GM23338 (cell line): Measurements from ENCODE around the gene C6orf89. TPM values are rescaled to one million over a fixed set of nuclear protein-coding genes. Genes with fewer than 3 reads are reported as not detected.

Experiments
- ATAC-seq: fragments of 200-7000 bp; cut with Tn5 transposase; 3 replicates; pipeline ENCODE4 v1.9.1; 2020
- DNase-seq: peaks from one replicate; pipeline ENCODE4 v3.0.0-alpha.2; 2015; ENCODE audit warnings: low spot score
- H2AFZ ChIP-seq: fragments of 200-600 bp; sonication (generic); 2 replicates; pipeline ENCODE4 v1.8.0; 2016; ENCODE audit warnings: antibody characterized with exemption, mild to moderate bottlenecking, moderate library complexity
- H3F3A ChIP-seq: fragments of 200-600 bp; sonication (generic); replicated peaks from 2 replicates; pipeline ENCODE4 v1.8.0; 2017; ENCODE audit warnings: antibody characterized with exemption, mixed run types, low read depth
- H3K27ac ChIP-seq: fragments of 200-600 bp; sonication (generic); 2 replicates; pipeline ENCODE4 v1.6.1; 2016; ENCODE audit warnings: low read depth
- H3K27me3 ChIP-seq: fragments of 200-600 bp; sonication (generic); 2 replicates; pipeline ENCODE4 v1.8.0; 2016; ENCODE audit warnings: mild to moderate bottlenecking, mixed run types, moderate library complexity; ENCODE audit not compliant: insufficient read depth
- H3K36me3 ChIP-seq: fragments of 200-600 bp; sonication (generic); 2 replicates; pipeline ENCODE4 v1.8.0; 2016; ENCODE audit warnings: mild to moderate bottlenecking; ENCODE audit not compliant: insufficient read depth
- H3K4me1 ChIP-seq: fragments of 200-600 bp; sonication (generic); 2 replicates; pipeline ENCODE4 v1.8.0; 2016; ENCODE audit warnings: mild to moderate bottlenecking, moderate library complexity; ENCODE audit not compliant: insufficient read depth
- H3K4me2 ChIP-seq: fragments of 200-600 bp; sonication (generic); 2 replicates; pipeline ENCODE4 v1.7.1; 2017; ENCODE audit warnings: mixed run types
- H3K4me3 ChIP-seq: fragments of 200-600 bp; sonication (generic); 2 replicates; pipeline ENCODE4 v1.6.1; 2016; ENCODE audit warnings: mixed run types
- H3K79me2 ChIP-seq: fragments of 200-600 bp; sonication (generic); replicated peaks from 2 replicates; pipeline ENCODE4 v1.8.0; 2017; ENCODE audit warnings: mild to moderate bottlenecking; ENCODE audit not compliant: insufficient read depth
- H3K9me2 ChIP-seq: fragments of 200-600 bp; sonication (generic); 2 replicates; pipeline ENCODE4 v1.8.0; 2017; ENCODE audit not compliant: insufficient read depth
- H4K20me1 ChIP-seq: fragments of 200-600 bp; sonication (generic); replicated peaks from 2 replicates; pipeline ENCODE4 v1.8.0; 2017; ENCODE audit warnings: mild to moderate bottlenecking; ENCODE audit not compliant: insufficient read depth
- H3K27ac Mint-ChIP-seq: 2 replicates; pipeline ENCODE4 v1.8.0; 2020; ENCODE audit warnings: inconsistent platforms, mild to moderate bottlenecking, moderate library complexity, mixed read lengths
- H3K27me3 Mint-ChIP-seq: 3 replicates; pipeline ENCODE4 v1.8.0; 2022; ENCODE audit warnings: low read depth, mild to moderate bottlenecking, moderate library complexity, mixed read lengths, inconsistent platforms; ENCODE audit not compliant: insufficient read depth, poor library complexity
- H3K36me3 Mint-ChIP-seq: 3 replicates; pipeline ENCODE4 v1.8.0; 2021; ENCODE audit warnings: low read depth, mild to moderate bottlenecking, inconsistent platforms, moderate library complexity, mixed read lengths
- H3K4me1 Mint-ChIP-seq: 3 replicates; pipeline ENCODE4 v1.8.0; 2020; ENCODE audit warnings: mild to moderate bottlenecking, inconsistent platforms, mixed read lengths
- H3K4me3 Mint-ChIP-seq: 3 replicates; pipeline ENCODE4 v1.8.0; 2021; ENCODE audit warnings: moderate library complexity, mild to moderate bottlenecking, inconsistent platforms, mixed read lengths
- H3K9me3 Mint-ChIP-seq: 3 replicates; pipeline ENCODE4 v1.8.0; 2020; ENCODE audit warnings: moderate library complexity, mild to moderate bottlenecking, inconsistent platforms, mixed read lengths
- EZH2phosphoT487 ChIP-seq: fragments of 200-600 bp; sonication (generic); IDR thresholded peaks from one replicate; pipeline ENCODE4 v1.8.1; 2018; ENCODE audit warnings: antibody characterized with exemption; ENCODE audit not compliant: unreplicated experiment
- NANOG ChIP-seq: IDR thresholded peaks from 2 replicates; pipeline ENCODE4 v1.6.1; 2016; ENCODE audit warnings: antibody characterized with exemption, borderline replicate concordance
- ZNF114 ChIP-seq: fragments of 250-450 bp; sonication (Bioruptor Pico); IDR thresholded peaks from 2 replicates; pipeline ENCODE4 v1.5.0; 2020; ENCODE audit warnings: mild to moderate bottlenecking, moderate library complexity
- ZNF331 ChIP-seq: fragments of 250-450 bp; sonication (Bioruptor Pico); IDR thresholded peaks from 2 replicates; pipeline ENCODE4 v1.5.0; 2020; ENCODE audit warnings: low read depth, mild to moderate bottlenecking, moderate library complexity
- polyA plus RNA-seq: library from polyadenylated mRNA; unstranded; fragments of >200 nt; fragmentation: Nextera tagmentation; extraction: Ambion mirVana; gene quantifications from 2 replicates; pipeline ENCODE4 v1.2.1, GENCODE V29; 2016
- total RNA-seq: library from RNA; depleted of rRNA; stranded (reverse); fragments of >200 nt; shearing (Covaris generic); gene quantifications from 2 replicates; pipeline ENCODE4 v1.2.3, GENCODE V29; 2014
- TF ChIP-seq, protein P1 (sequence below): fragments of 250-450 bp; sonication (Bioruptor Pico); IDR thresholded peaks from 2 replicates; pipeline ENCODE4 v1.5.0; 2020; ENCODE audit warnings: mild to moderate bottlenecking, moderate library complexity
- TF ChIP-seq, protein P2 (sequence below): IDR thresholded peaks from one replicate; pipeline ENCODE4 v1.6.1; 2018; ENCODE audit warnings: antibody characterized with exemption; ENCODE audit not compliant: unreplicated experiment
- TF ChIP-seq, protein P3 (sequence below): IDR thresholded peaks from 2 replicates; pipeline ENCODE4 v1.6.1; 2016; ENCODE audit warnings: antibody characterized with exemption
- TF ChIP-seq, protein P4 (sequence below), 2 experiments: fragments of 200-600 bp in 1 of 2; sonication (generic) in 1 of 2; conservative IDR thresholded peaks; 2 replicates each; pipeline versions ENCODE4 v1.5.1 to v1.6.1; 2016 to 2017; ENCODE audit warnings: antibody characterized with exemption in 2 of 2, low read depth in 2 of 2, mild to moderate bottlenecking in 2 of 2, moderate library complexity in 1 of 2

Gene C6orf89
- total and polyA plus RNA-seq, 2 experiments from 2014 or later = 3.7 to 7.9 TPM

DNA sequence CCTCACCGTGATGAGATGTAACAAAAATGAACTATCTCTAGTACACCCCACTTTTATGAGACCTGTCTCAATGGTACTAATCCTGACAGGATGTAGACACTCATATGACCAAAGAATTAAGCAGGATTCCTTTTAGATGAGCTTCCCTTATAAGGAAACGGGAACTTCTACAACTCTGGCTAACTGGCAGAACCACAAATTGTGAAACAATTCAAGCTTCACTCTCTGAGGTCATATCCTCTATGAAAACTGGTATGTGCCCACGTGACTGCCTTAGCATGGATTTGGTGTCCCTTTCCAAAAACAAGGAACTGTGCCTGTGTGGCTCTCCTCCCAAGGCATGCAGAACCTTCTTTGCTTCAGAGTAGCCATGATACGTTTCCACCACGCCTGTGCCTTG lies 32.4 kb upstream of the C6orf89 start:
- Mint-ChIP-seq H3K4me1 (peaks cover 36% of the 10 kb centered on the region), H3K36me3 (peaks cover 49% of the 10 kb centered on the region), H3K4me3 (no peak overlapping the region), H3K9me3 (peaks cover 9% of the 10 kb centered on the region; the same call in 2 of the 3 replicates), H3K27me3 (peaks cover 11% of the 10 kb centered on the region), H3K27ac (no peak overlapping the region)
- Histone ChIP-seq H3K36me3 (peaks cover 24% of the 10 kb centered on the region), H2AFZ (no peak overlapping the region), H3K27me3 (no peaks in the 10 kb centered on the region), H3K4me3 (no peak overlapping the region), H3F3A (peaks cover 22% of the 10 kb centered on the region), H4K20me1 (peaks cover 10% of the 10 kb centered on the region), H3K4me2 (no peak overlapping the region), H3K79me2 (peaks cover 20% of the 10 kb centered on the region), H3K4me1 (peaks cover 16% of the 10 kb centered on the region), H3K27ac (no peak overlapping the region), H3K9me2 (no peaks in the 10 kb centered on the region)
- TF ChIP-seq EZH2phosphoT487 (no peak), ZNF331 (CRISPR knock-in tag) (no peak), ZNF114 (CRISPR knock-in tag) (no peak), NANOG (no peak)
- TF ChIP-seq, protein P1, sequence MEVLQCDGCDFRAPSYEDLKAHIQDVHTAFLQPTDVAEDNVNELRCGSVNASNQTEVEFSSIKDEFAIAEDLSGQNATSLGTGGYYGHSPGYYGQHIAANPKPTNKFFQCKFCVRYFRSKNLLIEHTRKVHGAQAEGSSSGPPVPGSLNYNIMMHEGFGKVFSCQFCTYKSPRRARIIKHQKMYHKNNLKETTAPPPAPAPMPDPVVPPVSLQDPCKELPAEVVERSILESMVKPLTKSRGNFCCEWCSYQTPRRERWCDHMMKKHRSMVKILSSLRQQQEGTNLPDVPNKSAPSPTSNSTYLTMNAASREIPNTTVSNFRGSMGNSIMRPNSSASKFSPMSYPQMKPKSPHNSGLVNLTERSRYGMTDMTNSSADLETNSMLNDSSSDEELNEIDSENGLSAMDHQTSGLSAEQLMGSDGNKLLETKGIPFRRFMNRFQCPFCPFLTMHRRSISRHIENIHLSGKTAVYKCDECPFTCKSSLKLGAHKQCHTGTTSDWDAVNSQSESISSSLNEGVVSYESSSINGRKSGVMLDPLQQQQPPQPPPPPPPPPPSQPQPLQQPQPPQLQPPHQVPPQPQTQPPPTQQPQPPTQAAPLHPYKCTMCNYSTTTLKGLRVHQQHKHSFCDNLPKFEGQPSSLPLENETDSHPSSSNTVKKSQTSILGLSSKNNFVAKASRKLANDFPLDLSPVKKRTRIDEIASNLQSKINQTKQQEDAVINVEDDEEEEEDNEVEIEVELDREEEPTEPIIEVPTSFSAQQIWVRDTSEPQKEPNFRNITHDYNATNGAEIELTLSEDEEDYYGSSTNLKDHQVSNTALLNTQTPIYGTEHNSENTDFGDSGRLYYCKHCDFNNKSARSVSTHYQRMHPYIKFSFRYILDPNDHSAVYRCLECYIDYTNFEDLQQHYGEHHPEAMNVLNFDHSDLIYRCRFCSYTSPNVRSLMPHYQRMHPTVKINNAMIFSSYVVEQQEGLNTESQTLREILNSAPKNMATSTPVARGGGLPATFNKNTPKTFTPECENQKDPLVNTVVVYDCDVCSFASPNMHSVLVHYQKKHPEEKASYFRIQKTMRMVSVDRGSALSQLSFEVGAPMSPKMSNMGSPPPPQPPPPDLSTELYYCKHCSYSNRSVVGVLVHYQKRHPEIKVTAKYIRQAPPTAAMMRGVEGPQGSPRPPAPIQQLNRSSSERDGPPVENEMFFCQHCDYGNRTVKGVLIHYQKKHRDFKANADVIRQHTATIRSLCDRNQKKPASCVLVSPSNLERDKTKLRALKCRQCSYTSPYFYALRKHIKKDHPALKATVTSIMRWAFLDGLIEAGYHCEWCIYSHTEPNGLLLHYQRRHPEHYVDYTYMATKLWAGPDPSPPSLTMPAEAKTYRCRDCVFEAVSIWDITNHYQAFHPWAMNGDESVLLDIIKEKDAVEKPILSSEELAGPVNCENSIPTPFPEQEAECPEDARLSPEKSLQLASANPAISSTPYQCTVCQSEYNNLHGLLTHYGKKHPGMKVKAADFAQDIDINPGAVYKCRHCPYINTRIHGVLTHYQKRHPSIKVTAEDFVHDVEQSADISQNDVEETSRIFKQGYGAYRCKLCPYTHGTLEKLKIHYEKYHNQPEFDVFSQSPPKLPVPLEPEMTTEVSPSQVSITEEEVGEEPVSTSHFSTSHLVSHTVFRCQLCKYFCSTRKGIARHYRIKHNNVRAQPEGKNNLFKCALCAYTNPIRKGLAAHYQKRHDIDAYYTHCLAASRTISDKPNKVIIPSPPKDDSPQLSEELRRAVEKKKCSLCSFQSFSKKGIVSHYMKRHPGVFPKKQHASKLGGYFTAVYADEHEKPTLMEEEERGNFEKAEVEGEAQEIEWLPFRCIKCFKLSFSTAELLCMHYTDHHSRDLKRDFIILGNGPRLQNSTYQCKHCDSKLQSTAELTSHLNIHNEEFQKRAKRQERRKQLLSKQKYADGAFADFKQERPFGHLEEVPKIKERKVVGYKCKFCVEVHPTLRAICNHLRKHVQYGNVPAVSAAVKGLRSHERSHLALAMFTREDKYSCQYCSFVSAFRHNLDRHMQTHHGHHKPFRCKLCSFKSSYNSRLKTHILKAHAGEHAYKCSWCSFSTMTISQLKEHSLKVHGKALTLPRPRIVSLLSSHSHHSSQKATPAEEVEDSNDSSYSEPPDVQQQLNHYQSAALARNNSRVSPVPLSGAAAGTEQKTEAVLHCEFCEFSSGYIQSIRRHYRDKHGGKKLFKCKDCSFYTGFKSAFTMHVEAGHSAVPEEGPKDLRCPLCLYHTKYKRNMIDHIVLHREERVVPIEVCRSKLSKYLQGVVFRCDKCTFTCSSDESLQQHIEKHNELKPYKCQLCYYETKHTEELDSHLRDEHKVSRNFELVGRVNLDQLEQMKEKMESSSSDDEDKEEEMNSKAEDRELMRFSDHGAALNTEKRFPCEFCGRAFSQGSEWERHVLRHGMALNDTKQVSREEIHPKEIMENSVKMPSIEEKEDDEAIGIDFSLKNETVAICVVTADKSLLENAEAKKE (CRISPR knock-in tag) = no peak
- TF ChIP-seq, protein P2, sequence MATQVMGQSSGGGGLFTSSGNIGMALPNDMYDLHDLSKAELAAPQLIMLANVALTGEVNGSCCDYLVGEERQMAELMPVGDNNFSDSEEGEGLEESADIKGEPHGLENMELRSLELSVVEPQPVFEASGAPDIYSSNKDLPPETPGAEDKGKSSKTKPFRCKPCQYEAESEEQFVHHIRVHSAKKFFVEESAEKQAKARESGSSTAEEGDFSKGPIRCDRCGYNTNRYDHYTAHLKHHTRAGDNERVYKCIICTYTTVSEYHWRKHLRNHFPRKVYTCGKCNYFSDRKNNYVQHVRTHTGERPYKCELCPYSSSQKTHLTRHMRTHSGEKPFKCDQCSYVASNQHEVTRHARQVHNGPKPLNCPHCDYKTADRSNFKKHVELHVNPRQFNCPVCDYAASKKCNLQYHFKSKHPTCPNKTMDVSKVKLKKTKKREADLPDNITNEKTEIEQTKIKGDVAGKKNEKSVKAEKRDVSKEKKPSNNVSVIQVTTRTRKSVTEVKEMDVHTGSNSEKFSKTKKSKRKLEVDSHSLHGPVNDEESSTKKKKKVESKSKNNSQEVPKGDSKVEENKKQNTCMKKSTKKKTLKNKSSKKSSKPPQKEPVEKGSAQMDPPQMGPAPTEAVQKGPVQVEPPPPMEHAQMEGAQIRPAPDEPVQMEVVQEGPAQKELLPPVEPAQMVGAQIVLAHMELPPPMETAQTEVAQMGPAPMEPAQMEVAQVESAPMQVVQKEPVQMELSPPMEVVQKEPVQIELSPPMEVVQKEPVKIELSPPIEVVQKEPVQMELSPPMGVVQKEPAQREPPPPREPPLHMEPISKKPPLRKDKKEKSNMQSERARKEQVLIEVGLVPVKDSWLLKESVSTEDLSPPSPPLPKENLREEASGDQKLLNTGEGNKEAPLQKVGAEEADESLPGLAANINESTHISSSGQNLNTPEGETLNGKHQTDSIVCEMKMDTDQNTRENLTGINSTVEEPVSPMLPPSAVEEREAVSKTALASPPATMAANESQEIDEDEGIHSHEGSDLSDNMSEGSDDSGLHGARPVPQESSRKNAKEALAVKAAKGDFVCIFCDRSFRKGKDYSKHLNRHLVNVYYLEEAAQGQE = no peak
- TF ChIP-seq, protein P3, sequence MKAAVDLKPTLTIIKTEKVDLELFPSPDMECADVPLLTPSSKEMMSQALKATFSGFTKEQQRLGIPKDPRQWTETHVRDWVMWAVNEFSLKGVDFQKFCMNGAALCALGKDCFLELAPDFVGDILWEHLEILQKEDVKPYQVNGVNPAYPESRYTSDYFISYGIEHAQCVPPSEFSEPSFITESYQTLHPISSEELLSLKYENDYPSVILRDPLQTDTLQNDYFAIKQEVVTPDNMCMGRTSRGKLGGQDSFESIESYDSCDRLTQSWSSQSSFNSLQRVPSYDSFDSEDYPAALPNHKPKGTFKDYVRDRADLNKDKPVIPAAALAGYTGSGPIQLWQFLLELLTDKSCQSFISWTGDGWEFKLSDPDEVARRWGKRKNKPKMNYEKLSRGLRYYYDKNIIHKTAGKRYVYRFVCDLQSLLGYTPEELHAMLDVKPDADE = no peak
- TF ChIP-seq, protein P4, sequence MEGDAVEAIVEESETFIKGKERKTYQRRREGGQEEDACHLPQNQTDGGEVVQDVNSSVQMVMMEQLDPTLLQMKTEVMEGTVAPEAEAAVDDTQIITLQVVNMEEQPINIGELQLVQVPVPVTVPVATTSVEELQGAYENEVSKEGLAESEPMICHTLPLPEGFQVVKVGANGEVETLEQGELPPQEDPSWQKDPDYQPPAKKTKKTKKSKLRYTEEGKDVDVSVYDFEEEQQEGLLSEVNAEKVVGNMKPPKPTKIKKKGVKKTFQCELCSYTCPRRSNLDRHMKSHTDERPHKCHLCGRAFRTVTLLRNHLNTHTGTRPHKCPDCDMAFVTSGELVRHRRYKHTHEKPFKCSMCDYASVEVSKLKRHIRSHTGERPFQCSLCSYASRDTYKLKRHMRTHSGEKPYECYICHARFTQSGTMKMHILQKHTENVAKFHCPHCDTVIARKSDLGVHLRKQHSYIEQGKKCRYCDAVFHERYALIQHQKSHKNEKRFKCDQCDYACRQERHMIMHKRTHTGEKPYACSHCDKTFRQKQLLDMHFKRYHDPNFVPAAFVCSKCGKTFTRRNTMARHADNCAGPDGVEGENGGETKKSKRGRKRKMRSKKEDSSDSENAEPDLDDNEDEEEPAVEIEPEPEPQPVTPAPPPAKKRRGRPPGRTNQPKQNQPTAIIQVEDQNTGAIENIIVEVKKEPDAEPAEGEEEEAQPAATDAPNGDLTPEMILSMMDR (conservative IDR thresholded peaks at IDR 0.05; ENCODE audit: low read depth in 2 of 2) = no peak
- DNase-seq (no peak), ATAC-seq (no peak)
